ENCODE results near the gene FBL. TPM values are rescaled to one million over a fixed set of nuclear protein-coding genes. Genes with fewer than 3 reads are reported as not detected.
"Not testable (repeated sequence)": the region's sequence is repeated elsewhere in the genome, so short reads cannot be mapped to it uniquely, and the experiment has no call there.

Gene FBL
- total RNA-seq, 1 experiment from 2014 or later: 4,927 TPM

GRCh38 chr19:39816287-39817048 is 29.7 kb downstream of the FBL start:
- TF ChIP-seq CTCF (IDR thresholded peaks at IDR 0.05) (no peak), POLR2AphosphoS5 (IDR thresholded peaks at IDR 0.05; ENCODE audit: low read depth, low read length) (no peak), SIN3A (IDR thresholded peaks at IDR 0.05; ENCODE audit: borderline replicate concordance, insufficient read depth, low read depth, low read length) (no peak), TCF7L2 (IDR thresholded peaks at IDR 0.05; ENCODE audit: low read depth, low read length) (no peak), REST (IDR thresholded peaks at IDR 0.05; ENCODE audit: insufficient read depth in 1 of 2, low read depth in 2 of 2, low read length in 1 of 2) (no peak)
- in situ Hi-C loops (cut with HindIII; ENCODE audit: low pct_unique_long_range_greater_than_20kb, low sequenced_read_pairs): no loop called here
- Histone ChIP-seq H3K27me3 (ENCODE audit: control insufficient read depth, insufficient read depth, low read length) (no peaks in the 10 kb centered on the region), H3K36me3 (ENCODE audit: control insufficient read depth, insufficient read depth, low read length) (no peaks in the 10 kb centered on the region), H3K9me3 (ENCODE audit: control insufficient read depth, insufficient read depth, low read depth, low read length) (no peaks in the 10 kb centered on the region; the same call in 1 of the 2 replicates), H3K4me1 (ENCODE audit: control insufficient read depth, insufficient read depth, low read length) (no peaks in the 10 kb centered on the region), H3K27ac (ENCODE audit: low read length) (no peak overlapping the region), H3K4me3 (ENCODE audit: low read depth in 2 of 2, low read length in 2 of 2) (no peak overlapping the region)
- ChIA-PET CTCF (interaction anchor here (0.6 to 3.2 kb wide), 5 partner anchors 24 to 155 kb away, joined by 3 to 24 read pairs (median 6); partner anchors contain the start of gene PSMC4), POLR2A (interaction anchor here (0.6 to 2.6 kb wide), 7 partner anchors 17 to 275 kb away, joined by 3 to 15 read pairs (median 6); partner anchors contain the start of genes DYRK1B and ZNF780A)
- ATAC-seq: no peak
- intact Hi-C loops (cut with micrococcal nuclease; ENCODE audit: unreplicated experiment): no loop called here
- DNase-seq (ENCODE audit: low read depth, low spot score): no peak
- no TSS peak for BruUV-seq (replicated peaks)

- ATAC-seq: no peak
- Histone ChIP-seq H3K4me1 (ENCODE audit: control insufficient read depth, insufficient read depth, low read length) (no peaks in the 10 kb centered on the region), H3K27me3 (ENCODE audit: control insufficient read depth, insufficient read depth, low read length) (no peaks in the 10 kb centered on the region), H3K4me3 (ENCODE audit: low read depth in 2 of 2, low read length in 2 of 2) (no peak overlapping the region), H3K9me3 (ENCODE audit: control insufficient read depth, insufficient read depth, low read depth, low read length) (peaks cover 2% of the 10 kb centered on the region), H3K36me3 (ENCODE audit: control insufficient read depth, insufficient read depth, low read length) (no peaks in the 10 kb centered on the region), H3K27ac (ENCODE audit: low read length) (no peak overlapping the region)
- POLR2A ChIA-PET: interaction anchor here (0.5 to 2.6 kb wide), 3 partner anchors 19 to 330 kb away, joined by 3 to 11 read pairs (median 4); partner anchors contain the start of gene DYRK1B
- no TSS peak for BruUV-seq (replicated peaks)
- CTCF ChIA-PET: interaction anchor here (0.5 to 2.5 kb wide), 7 partner anchors 11 to 46 kb away, joined by 3 to 15 read pairs (median 4); partner anchors contain the start of gene DYRK1B
- no peak for DNase-seq (ENCODE audit: low read depth, low spot score)
- in situ Hi-C loops (cut with HindIII; ENCODE audit: low pct_unique_long_range_greater_than_20kb, low sequenced_read_pairs): no loop called here
- intact Hi-C loops (cut with micrococcal nuclease; ENCODE audit: unreplicated experiment): no loop called here
- TF ChIP-seq POLR2AphosphoS5 (IDR thresholded peaks at IDR 0.05; ENCODE audit: low read depth, low read length): no peak
- no peak for TF ChIP-seq SIN3A (IDR thresholded peaks at IDR 0.05; ENCODE audit: borderline replicate concordance, insufficient read depth, low read depth, low read length)
- TF ChIP-seq TCF7L2 (IDR thresholded peaks at IDR 0.05; ENCODE audit: low read depth, low read length): no peak
- TF ChIP-seq CTCF (IDR thresholded peaks at IDR 0.05): no peak
- no peak for TF ChIP-seq REST (IDR thresholded peaks at IDR 0.05; ENCODE audit: insufficient read depth in 1 of 2, low read depth in 2 of 2, low read length in 1 of 2)
These were observed 31.6 kb downstream of the FBL start for GRCh38 chr19:39814595-39814994.

GRCh38 chr19:39814111-39814510 is 32.1 kb downstream of the FBL start:
- H3K4me3 ChIP-seq (ENCODE audit: low read depth in 2 of 2, low read length in 2 of 2); ATAC-seq; BruUV-seq (replicated peaks); in situ Hi-C loops (cut with HindIII; ENCODE audit: low pct_unique_long_range_greater_than_20kb, low sequenced_read_pairs); H3K36me3 ChIP-seq (ENCODE audit: control insufficient read depth, insufficient read depth, low read length); H3K27ac ChIP-seq (ENCODE audit: low read length); H3K4me1 ChIP-seq (ENCODE audit: control insufficient read depth, insufficient read depth, low read length); H3K9me3 ChIP-seq (ENCODE audit: control insufficient read depth, insufficient read depth, low read depth, low read length); H3K27me3 ChIP-seq (ENCODE audit: control insufficient read depth, insufficient read depth, low read length); intact Hi-C loops (cut with micrococcal nuclease; ENCODE audit: unreplicated experiment); DNase-seq (ENCODE audit: low read depth, low spot score): not testable (repeated sequence)
- POLR2A ChIA-PET: interaction anchor here (2.6 kb wide), 1 partner anchor 20 kb away, joined by 11 read pairs; the partner anchor contains the start of gene DYRK1B
- CTCF ChIA-PET: interaction anchor here (1.0 to 2.5 kb wide), 7 partner anchors 10 to 491 kb away, joined by 3 to 15 read pairs (median 3); partner anchors contain the start of gene DYRK1B

Data from Panc1 (cell line).